Midbrain (tissue), 1 donor: ENCODE data around the gene MYMK.
A peak's percentile ranks its signal among the peaks of the same experiment; 100 is the strongest.

Experiments
- DNase-seq: peaks from one replicate; lab custom pipeline; 2025; lab: John Stamatoyannopoulos, UW

Gene MYMK

DNA sequence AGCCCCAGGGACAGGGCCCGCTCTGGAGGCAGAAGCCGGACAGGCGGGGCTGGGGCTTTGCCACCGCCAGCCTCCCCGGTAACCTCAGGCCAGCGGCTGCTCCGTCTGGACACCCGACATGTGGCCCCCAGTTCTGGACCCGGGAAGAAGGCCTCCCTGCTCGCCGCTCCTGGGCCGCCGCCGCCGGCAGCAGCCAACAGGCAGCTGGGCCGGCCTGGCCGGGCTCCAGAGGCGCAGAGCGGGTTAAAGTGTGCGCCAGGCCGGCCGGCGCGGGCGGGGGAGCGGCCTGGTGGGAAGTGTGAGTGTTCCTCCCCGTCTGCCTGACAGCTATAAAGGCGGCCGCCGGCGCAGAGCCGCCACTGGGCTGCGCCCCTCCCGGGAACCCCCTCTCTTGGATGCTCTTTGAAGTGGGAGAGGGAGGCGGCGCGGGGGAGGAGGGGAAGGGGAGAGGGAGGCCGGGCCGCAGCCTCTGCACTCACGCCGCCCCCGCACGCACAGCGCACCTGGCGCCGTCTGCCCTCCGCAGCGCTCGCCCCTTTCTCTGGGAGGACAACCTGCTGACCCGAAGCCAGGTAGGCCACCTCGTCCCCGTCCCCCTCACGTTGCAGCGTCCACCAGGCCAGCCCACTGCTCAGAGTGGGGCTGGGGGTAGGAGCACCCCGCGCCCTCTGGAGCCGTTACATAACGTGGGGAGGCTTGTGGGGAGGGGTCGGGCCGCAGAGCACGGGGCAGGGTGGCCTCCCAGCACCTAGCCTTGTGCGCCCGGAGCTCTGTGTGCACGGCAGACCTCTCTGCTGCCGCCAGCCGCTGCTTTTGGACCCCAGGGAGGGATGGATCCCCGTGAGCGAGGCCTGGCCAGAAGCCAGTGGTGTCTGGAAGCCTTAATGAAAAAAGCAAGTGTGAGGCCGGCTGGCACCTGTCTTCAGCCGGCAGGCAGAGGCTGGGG lies 9.9 kb upstream of the MYMK start, which contains the start of gene ADAMTSL2:
Gene ADAMTSL2, plus strand, starts transcription at position 359 of the 946 bp plus-strand sequence. CDS start 2,009 bp downstream, outside the sequence.
- peak; percentile 71 for DNase-seq

DNA sequence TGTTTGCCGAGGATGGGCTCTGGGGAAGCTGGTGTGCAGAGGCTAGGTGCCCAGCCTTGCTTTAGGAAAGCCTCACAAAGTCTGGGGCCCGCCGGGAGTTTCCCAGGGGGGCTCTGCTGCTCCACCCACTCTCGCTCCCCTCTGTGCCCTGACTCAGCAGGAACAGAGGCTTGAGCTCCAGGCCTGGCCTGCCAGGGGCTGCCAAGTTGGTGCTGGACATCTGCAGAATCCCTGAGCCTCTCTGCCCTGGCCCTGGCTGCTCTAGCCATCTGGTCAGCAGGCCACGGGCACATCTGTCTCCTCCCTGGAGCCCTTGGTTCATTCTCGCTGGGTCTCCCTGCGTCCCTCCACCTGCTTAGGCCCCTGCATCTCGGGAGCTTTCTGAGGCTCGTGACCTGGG lies 9.1 kb upstream of the MYMK start:
- DNase-seq: no peak

DNA sequence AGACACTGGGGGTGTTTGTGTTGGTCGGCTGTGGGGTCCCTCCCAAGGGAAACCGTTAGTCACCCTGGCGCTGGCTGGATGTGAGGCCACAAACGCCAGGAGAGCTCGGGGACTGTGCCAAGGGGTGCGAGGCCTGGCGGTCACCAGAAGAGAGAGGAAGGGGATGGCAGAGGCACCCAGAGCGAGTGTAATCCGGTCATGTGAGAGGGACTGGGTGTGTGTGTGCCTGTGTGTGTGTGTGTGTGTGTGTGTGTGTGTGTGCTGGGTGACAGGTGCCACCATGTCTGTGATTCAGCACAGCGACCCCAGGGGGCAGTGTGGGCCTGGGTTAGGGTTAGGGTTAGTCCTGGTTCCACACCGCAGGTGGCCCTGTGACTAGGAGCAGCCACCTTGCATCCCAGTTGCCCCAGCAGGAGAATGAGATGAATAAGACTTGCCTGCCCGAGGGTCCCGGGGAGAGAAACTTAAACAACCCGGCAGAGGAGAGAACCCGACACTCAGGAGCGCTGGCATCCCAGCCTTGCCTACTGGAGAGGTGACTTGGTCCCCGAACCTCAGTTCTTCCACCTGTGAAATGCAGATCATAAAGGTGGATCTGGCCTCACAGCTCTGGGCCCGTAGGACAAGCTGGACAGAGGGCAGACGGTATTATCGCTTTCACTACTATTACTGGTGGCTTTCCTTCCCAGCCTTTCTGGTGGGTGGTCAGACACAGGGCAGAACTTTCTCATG lies 8.3 kb upstream of the MYMK start:
- DNase-seq: peak; percentile 28

DNA sequence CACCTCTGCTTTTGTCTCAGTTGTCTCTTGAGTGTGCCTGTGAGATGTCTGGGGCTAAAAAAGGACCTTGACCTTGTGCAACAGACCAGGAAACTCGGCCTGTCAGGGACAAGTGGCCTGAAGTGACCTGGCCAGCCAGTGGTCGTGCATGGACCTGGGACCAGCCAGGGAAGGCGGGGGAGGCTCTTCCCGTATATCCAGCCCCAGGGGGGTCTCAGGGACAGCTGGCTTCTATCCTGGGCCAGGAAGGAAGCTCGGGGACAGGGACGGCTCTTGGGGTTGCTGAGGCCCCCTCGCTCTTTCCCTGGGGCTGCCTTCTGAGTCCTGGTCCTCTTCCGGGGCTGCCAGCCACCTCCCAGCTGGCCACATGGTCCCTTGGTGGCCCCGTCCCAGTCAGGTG lies 6.5 kb upstream of the MYMK start:
- no peak for DNase-seq

DNA sequence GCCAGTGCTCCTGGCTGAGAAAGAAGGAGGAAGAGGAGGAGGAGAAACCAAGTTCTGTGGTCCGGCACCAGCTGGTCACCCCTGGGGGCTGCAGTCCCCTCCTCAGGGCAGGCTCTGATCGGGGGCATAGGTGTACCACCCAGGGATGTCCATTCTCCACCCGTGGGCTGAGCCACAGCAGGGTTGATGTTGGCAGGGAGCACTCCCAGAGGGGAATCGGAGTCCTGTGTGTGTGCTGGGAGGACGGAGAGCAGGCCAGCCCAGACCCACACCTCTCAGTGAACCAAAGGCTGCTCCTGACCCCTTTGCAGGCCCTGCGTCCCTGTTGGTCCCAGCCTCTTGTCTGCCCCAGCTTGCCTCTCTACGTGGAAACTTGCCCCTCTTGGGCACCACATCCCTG lies 5.1 kb upstream of the MYMK start:
- DNase-seq: no peak

DNA sequence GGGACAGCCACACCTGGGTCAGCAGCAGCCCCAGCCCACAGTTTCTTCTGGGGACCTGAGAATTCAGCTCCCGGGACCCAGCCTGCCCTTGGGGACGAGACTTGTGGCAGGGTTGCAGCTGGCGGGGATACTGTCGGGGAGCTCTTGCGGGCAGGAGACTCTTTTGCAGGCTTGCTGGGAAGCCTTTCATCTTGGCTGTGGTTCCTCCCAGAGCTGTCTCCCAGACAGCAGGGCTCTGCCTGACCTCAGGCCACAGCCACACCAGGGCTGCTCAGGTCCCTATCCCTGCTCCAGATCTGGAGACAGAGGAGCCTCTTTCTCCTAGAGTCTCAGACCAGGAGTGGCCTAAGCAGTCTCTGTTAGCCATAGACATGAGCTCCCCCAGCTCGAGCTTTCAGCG lies 4.7 kb upstream of the MYMK start:
- no peak for DNase-seq

DNA sequence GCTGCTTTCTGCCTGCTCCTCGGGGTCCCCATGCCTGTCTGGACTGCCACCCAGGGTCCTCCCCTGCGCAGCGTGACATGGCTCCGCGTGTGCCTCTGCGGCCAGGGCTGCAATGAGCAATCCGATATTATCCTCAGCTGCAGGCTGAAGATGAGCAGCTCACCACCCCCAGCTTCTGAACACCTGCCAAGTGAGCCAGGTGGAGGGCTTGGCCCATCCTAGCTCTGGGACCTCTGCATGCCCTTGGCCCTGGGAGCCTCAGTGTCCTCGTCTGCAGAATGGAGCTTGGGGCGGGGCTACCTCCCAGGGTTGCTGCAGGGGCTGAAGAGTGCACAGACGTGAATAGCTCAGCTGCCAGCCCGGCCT lies 4.1 kb upstream of the MYMK start:
- DNase-seq: no peak

DNA sequence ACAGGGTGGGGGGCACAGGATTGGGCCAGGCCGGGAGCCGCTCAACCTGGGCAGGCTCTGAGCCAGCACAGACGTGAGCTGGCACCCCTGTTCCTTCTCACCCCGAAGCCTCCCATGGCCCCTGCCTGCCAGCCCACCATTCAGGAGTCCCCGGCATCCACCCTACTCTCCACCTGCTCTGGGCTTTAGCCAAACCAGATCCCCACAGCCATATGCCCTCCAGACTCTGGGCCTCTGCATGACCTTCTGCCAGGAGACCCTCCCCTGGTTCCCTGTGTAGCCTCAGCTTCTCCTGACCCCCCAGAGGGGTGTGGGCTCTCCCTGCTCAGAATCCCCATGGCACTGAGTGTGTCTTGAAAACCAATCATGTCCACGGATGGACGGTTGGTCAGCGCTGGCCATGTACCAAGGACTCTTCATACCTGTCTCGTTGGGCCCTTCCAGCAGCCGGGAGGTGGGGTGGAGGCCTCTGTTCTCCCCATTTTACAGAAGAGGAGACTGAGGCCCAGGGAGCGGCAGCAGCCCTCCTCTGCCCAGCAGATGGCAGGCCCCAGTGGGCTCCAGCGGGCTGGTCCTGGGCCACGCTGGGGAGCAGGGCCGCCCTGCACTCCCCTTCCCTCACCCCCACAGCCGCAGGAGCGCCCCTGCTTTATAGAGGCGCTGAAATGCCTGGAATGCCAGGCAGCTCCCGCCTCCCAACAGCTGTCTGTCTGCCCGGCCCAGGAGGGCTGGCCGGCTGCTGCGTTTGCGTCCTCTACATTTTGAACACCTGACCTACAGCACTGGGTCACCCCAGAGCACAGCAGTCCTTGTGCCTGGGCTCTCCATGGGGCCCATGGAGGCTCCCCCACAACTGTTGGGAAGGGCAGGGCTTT lies 3.5 kb upstream of the MYMK start:
- no peak for DNase-seq

DNA sequence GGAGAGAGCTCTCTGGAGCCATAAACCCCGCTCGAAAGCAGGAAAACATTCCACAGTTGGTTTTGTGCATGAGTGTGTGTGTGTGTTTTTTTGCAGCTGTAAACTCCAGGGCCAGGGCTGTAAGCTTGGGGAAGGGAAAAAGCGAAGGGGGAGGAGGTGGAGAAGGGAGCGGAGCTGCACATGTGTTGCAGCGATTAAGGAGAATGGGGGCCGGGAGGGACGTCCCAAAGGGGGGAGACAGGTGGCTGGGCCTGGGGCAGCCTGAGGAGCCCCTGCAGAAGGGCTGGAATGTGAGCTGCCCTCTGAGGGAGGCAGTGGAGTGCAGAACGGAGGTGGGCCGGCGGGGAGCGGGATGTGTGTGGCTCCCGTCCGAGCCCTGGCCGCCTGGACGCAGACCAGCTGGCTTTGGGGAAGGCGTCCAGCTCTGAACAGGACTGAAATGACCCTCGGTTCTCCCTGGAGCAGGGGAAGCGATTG lies 2.7 kb upstream of the MYMK start:
- peak; percentile 28 for DNase-seq

DNA sequence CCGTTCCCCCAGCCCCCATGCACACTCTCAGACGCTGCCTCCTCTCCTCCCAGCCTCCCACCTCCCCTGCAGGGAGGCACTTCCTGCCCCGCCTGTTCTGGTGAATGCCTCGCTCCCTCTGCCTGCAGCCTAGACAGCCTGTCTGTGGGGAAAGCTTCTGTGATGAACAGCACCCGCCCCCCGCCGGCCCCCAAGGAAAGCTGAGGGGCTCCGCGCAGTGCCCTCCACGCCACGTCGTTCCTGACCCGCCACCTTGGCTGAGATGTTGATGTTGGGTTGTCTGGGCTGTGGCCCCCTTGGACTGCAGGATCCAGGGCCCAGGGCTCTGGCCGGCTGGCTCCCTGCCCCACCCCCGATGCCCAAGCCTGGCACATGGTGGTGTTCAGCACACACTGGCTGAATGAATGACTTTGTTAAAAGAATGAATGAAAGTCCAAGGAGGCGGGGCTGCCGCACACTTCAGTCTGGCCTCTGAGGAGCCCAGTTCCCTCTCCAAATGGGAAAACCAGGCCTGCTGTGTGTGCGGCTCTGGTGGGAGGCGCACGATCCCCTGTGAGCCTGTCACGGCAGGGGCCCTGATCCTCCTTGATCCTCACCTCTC lies 2.1 kb upstream of the MYMK start:
- peak; percentile 85 for DNase-seq

DNA sequence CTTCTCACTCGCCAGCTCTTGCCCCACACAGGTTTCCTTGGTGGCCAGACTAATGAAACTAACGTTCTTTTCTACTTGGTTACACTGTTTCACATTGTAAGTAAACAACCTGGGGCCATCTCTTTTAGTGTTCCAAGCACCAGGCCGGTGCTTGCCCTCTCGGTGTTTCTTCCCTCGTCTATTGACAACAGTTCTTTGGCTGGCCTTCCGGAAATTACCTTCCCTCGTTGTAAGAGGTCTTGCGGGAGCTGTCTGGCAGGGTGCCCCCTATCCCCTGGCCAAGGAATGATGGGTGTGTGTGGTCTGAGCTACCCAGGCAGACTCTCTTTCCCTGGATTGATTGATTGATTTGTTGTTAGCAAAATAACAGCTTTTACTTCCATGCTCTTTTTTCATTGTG lies 918 bp upstream of the MYMK start:
- no peak for DNase-seq

DNA sequence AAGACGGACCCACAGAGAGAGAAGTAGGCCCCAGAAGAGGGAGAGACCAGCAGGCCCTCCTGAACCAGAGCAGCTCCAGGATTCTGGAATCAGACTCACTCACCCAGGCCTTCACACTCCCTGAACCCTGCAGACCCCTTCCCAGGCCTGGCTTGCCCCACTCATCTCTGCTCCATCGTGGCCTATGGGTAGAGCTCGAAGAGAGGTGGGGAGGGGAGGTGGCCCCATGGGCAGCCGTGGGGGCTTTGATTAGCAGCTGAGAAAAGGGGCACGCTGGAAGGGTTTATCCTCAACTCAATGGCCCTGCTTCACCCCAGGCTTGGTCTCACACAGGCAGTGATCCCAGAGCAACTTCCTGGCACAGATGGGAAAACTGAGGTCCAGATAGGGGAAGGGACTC lies 613 bp downstream of the MYMK start:
- DNase-seq: no peak

DNA sequence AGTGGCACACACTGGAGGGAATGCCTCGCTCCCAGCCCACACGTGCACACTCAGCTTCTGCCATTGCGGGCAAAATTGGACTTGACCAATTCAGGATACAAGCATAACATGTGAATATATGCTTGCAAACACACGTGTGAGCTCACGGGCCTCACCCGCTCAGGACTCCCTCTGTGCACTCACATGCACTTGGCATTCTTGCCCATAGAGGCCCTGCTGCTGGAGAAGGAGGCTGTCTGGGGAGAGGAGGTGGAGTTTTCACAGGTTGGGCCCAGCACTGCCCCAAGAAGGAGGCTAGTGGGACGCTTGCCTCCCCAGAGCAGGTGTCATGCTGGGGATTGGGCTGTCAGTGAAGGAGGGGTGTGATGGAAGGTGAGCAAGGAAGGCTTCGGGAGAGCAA lies 1.7 kb downstream of the MYMK start:
- DNase-seq: no peak

DNA sequence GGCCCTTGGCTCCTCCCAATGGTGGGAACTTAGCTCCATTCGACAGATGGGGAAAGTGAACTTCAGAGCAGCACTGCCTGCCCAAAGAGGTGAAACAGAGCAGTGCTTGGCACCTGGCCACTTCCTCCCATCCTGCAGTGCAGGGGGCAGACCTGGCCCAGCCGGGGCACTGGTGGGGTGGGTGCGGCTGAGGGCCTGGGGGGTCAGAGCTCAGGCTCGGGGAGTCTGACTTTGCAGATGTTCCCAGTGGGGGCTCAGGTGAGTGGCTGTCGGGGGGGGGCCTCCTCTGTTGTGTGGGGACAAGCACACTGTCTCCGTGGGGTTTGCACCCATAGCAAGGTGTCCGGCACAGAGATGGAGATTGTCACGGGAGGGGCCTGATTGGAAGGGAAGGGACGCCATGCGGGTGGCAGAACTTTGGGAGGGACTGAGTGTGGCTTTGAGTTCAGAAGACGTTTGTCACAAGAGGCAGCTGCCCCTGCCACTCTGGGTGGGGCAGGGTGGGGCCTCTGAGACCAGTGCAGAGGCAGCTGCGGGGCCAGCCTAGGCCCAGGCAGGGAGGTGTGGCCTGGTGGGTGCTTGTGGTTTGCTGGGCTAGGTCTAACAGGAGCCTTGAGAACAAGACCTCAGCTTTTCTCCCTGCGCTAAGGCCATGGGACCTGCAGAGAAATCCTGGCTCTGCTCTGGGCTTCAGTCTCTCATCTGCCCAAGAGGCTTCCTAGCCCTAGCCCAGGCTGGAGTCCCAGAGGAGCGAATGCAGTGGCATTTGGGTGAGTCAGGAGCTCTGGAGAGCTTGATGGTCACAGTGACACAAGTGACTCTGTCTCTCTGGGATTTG lies 2.5 kb downstream of the MYMK start:
- no peak for DNase-seq

DNA sequence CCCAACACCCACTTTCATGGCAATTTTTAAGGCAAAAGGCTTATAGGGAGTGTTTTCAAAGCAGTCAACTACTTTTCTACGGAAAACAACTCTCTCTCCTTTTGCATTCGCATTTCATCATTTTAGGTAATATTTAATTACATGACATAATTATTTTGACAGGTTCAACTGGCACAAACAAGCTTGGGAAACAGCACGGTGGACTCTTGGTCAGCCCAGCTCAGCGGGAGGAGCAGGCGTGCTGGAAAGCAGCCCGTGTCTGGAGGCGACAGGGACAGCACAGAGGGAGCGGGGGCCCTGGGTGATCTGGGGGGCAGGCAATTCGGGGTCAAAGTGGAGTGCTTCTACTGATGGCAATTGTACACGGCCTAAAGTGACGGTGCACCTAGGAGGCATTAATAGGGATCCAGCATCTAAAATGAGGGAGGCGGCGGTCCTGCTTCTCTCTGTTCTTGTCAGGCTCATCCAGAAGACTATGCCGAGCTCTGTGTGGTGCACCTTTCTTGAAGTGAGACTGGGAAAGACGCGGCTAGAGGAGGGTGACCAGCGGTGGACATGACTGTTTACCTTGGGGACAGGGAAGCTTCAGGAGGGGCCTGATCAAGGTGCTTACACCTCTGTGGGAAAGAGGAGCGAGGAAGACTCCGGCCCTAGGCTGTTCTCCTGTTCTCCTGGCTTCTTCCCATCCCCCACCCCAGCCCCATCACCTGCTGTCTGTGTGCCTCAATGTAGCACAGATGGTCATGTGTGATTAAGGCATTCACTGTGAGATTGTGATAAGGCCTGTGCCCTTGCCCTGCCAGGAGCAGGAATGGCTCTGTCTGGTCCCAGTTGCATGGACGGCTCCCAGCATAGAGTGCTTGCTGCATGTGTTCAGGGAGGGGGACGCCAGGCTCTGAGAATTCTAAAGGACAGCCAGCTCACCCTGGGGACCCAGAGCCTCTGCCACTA lies 3.4 kb downstream of the MYMK start:
- peak; percentile 66 for DNase-seq

DNA sequence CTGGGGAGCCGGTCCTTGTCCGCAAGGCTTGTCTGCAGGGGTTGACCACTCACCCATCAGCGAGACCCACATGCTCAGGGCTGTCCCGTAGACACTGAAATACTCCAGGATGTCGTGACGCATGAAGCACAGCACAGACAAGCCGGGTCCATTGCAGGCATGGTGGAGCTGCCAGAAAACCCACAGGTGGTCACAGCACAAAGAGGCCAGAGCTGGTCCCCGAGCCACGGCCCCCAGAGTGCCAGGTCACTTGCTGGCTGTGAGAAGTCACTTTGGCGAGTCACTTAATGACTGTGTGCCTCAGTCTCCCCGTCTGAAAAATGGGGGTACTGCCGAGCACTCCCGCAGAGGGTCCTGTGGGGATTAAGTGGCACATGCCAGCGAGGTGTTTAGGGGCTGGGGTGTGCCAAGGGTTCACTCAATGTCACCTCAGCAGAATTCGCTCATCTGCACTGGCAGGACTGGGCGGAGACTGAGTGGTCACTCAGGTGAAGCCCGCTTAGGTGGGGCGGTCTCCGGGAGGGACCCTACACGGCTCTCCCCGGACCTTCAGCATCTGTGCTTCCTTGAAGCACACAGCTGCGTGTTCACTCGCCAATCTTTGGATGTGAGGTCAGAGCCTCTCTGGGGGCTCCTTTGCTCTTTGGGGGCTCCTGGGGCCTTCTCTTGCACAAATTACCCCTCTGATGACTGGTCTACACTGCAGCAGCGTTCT lies 4.5 kb downstream of the MYMK start:
- DNase-seq: no peak

DNA sequence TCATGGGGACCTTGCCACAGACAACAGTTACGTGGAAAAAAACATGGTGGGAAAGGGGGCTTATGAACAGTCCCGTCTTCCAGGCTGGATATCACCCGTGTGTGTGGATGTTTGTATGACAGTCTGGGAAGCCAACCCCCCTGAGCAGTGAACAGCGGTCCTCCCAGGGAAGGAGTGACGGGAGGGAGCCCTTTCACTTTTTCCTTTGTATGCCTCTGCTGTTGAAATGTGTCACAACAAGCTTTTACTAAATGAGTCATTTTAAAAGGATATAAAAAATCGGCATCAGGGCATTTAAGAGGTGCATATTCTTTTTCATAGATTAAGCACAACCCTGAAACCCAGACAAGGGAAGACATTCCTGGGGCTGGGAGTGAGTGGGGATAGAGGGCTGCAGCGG lies 5.1 kb downstream of the MYMK start:
- no peak for DNase-seq

DNA sequence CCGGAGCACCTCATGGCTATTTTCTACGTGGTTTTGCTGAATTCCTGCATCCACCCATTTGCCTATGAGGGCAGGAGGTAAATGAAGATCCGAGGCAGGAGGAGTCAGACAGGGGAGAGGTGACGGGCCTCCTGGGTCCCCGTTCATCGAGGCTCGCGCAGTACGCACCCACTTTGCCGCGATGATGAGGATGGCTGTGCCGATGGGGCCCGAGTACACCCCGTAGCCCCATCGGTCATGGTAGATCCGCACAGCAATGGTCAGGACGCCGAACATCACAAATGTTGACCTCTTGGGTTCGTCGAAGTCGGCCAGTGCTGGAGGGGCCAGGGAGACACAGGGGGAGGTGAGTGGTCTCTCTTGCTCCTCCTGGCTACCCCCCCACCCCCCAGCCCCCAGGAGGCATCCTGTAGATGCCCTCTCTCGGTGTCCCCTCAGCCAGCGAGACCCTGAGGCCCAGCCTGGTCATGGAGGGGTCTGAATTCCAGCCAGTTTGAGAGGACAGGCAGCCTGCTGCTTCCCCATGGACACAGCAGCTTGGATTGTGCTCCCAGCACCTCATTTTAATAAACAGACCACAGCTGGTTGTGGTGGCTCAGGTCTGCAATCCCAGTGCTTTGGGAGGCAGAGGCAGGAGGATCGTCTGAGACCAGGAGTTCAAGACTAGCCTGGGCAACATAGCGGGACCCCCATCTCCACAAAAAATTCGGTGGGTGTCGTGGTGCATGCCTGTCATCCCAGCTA lies 5.9 kb downstream of the MYMK start:
- DNase-seq: no peak
